ENCODE measurements around the gene ITGA7. TPM values are rescaled to one million over a fixed set of nuclear protein-coding genes. Genes with fewer than 3 reads are reported as not detected.

The ITGA7 gene
- total and polyA plus RNA-seq, 2 experiments from 2014 or later: 2.0 to 7.2 TPM

DNA sequence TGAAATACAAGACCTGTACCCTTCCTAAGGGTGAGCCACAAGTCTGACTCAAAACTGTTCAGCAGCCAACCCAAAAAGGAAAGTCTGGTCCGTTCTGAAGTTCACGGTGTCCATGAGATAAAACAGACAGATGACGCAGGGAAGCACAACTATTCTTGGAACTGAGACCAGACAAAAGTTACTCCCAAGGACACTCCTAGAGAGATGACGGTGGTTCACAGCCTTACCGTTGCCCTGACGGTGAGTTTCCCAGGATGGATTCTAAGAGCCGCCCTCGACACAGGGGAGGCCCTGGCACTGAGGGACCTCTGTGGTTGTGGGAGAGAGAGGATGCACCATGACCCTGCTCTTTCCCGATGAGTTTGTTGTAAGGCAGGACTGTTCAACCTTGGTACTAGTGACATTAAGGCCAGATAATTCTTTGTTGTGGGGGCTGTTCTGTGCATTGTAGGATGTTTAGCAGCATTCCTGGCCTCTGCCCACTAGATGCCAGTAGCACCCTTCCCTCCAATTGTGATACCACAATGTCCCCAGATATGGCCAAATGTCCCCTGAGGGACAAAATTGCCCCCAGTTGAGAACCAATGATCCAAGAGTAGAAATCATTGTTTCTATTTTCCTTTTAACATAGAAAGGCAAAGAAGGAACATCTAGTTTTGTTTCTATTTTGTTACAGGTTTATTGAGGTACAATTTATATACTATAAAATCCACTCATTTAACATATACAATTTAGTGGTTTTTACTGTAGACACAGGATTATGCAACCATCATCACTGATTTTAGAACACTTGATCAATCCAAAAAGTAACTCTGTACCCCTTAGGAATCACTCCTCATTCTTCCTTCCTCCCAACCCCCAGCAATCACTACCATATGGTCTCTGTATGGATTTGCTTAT, 48.0 kb downstream of the ITGA7 start:
- no peaks in the 10 kb centered on the region for H3K27me3 ChIP-seq (replicated peaks; ENCODE audit: insufficient read depth)
- peaks cover 11% of the 10 kb centered on the region; the same call in 1 of the 2 replicates for H3F3A ChIP-seq (ENCODE audit: insufficient read depth)
- no peaks in the 10 kb centered on the region for H4K20me1 ChIP-seq (ENCODE audit: insufficient read depth)
- H3K79me2 ChIP-seq (ENCODE audit: insufficient read depth): no peaks in the 10 kb centered on the region
- no peak overlapping the region for H3K4me3 ChIP-seq
- no peaks in the 10 kb centered on the region for H3K9me2 ChIP-seq (ENCODE audit: insufficient read depth)
- H3K4me1 ChIP-seq (ENCODE audit: insufficient read depth): 0 out of 2 replicates have a peak, but pooled peaks cover 9% of the 10 kb centered on the region
- WGBS, 2 experiments (ENCODE audit: low coverage in 1 of 2, low lambda C conversion rate in 2 of 2, missing lambda C conversion rate in 2 of 2): 36% methylated on average over 9 of the region's 9 CpGs
- peak overlapping the region; percentile 22; the same call in 1 of the 2 replicates for H3K9ac ChIP-seq
- peak overlapping the region; percentile 32; the same call in 1 of the 2 replicates for H2AFZ ChIP-seq
- no peaks in the 10 kb centered on the region for H3K36me3 ChIP-seq (ENCODE audit: low read depth)
- 0 out of 2 replicates have a peak overlapping the region, but pooled peaks have one; percentile 10 for H3K27ac ChIP-seq
- in situ Hi-C loops (cut with MboI): no loop called here
- DNase-seq: peak; percentile 73
- TF ChIP-seq EZH2phosphoT487 (IDR thresholded peaks at IDR 0.05; ENCODE audit: insufficient read depth, low read depth) (no peak), EZH2 (IDR thresholded peaks at IDR 0.05; ENCODE audit: insufficient read depth, poor library complexity, severe bottlenecking) (no peak)
- no peak overlapping the region for H3K4me2 ChIP-seq (ENCODE audit: unreplicated experiment)
- no peaks in the 10 kb centered on the region for H3K9me3 ChIP-seq (ENCODE audit: low read depth)

DNA sequence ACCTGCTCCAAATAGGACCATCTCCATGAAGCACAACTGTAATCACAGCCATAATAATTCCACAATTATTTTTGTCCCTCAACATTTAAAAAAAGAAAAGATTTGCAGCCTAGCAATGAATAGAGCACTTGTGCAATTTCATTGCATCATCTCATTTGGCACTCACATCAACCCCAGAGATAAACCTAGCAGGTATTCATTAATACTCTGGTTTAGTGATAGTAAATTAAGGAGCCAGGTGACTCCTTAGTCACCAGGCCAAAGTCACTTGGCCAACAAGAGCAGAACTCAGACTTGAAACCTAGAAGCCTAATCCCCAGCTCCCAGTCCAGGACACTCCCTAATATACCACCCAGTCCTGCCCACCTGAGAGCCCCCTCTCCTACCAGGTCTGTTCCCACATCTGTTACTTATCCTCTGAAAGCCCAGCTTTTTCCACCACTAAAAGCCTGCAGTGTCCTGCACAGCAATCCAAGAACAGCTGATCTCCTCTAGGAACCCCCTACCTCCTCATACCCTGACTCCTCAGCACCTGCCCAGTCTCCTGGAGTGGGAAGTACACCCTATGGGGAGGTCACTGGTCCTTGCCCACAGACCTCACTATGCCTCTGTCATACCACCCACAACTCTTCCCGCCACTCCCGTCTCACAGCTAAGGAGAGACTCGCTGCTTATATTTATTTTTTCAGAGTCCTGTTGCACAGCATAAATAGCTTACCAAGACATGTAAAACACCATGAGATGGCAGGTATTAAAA, 48.9 kb downstream of the ITGA7 start:
- no peaks in the 10 kb centered on the region for H3K27me3 ChIP-seq (replicated peaks; ENCODE audit: insufficient read depth)
- H3K9ac ChIP-seq: peak overlapping the region; percentile 22; the same call in 1 of the 2 replicates
- WGBS, 2 experiments (ENCODE audit: low coverage in 1 of 2, low lambda C conversion rate in 2 of 2, missing lambda C conversion rate in 2 of 2): 58 to 67% methylated on average over 3 of the region's 3 CpGs
- no peaks in the 10 kb centered on the region for H3K79me2 ChIP-seq (ENCODE audit: insufficient read depth)
- H3K9me3 ChIP-seq (ENCODE audit: low read depth): no peaks in the 10 kb centered on the region
- H4K20me1 ChIP-seq (ENCODE audit: insufficient read depth): no peaks in the 10 kb centered on the region
- TF ChIP-seq EZH2phosphoT487 (IDR thresholded peaks at IDR 0.05; ENCODE audit: insufficient read depth, low read depth) (no peak), EZH2 (IDR thresholded peaks at IDR 0.05; ENCODE audit: insufficient read depth, poor library complexity, severe bottlenecking) (no peak)
- H3F3A ChIP-seq (ENCODE audit: insufficient read depth): peaks cover 11% of the 10 kb centered on the region; the same call in 1 of the 2 replicates
- in situ Hi-C loops (cut with MboI): no loop called here
- H3K4me2 ChIP-seq (ENCODE audit: unreplicated experiment): no peak overlapping the region
- peak overlapping the region; percentile 32; the same call in 1 of the 2 replicates for H2AFZ ChIP-seq
- peak; percentile 14 for DNase-seq
- H3K4me3 ChIP-seq: no peak overlapping the region
- H3K4me1 ChIP-seq (ENCODE audit: insufficient read depth): 0 out of 2 replicates have a peak, but pooled peaks cover 9% of the 10 kb centered on the region
- H3K9me2 ChIP-seq (ENCODE audit: insufficient read depth): no peaks in the 10 kb centered on the region
- H3K36me3 ChIP-seq (ENCODE audit: low read depth): no peaks in the 10 kb centered on the region
- 0 out of 2 replicates have a peak overlapping the region, but pooled peaks have one; percentile 10 for H3K27ac ChIP-seq

- H3K79me2 ChIP-seq (ENCODE audit: insufficient read depth): no peaks in the 10 kb centered on the region
- H3K4me3 ChIP-seq: no peak overlapping the region
- no peaks in the 10 kb centered on the region for H4K20me1 ChIP-seq (ENCODE audit: insufficient read depth)
- WGBS, 2 experiments (ENCODE audit: low coverage in 1 of 2, low lambda C conversion rate in 2 of 2, missing lambda C conversion rate in 2 of 2): 70 to 71% methylated on average over 6 of the region's 6 CpGs
- H3K9ac ChIP-seq: no peak overlapping the region
- peaks cover 11% of the 10 kb centered on the region; the same call in 1 of the 2 replicates for H3F3A ChIP-seq (ENCODE audit: insufficient read depth)
- no peaks in the 10 kb centered on the region for H3K9me3 ChIP-seq (ENCODE audit: low read depth)
- no peaks in the 10 kb centered on the region for H3K36me3 ChIP-seq (ENCODE audit: low read depth)
- no peaks in the 10 kb centered on the region for H3K9me2 ChIP-seq (ENCODE audit: insufficient read depth)
- no peaks in the 10 kb centered on the region for H3K27me3 ChIP-seq (replicated peaks; ENCODE audit: insufficient read depth)
- H3K27ac ChIP-seq: no peak overlapping the region
- 0 out of 2 replicates have a peak, but pooled peaks cover 9% of the 10 kb centered on the region for H3K4me1 ChIP-seq (ENCODE audit: insufficient read depth)
- no peak overlapping the region for H3K4me2 ChIP-seq (ENCODE audit: unreplicated experiment)
- no peak for DNase-seq
- TF ChIP-seq EZH2 (IDR thresholded peaks at IDR 0.05; ENCODE audit: insufficient read depth, poor library complexity, severe bottlenecking) (no peak), EZH2phosphoT487 (IDR thresholded peaks at IDR 0.05; ENCODE audit: insufficient read depth, low read depth) (no peak)
- in situ Hi-C loops (cut with MboI): no loop called here
- no peak overlapping the region for H2AFZ ChIP-seq
Measured at GRCh38 chr12:55658212-55658611, 49.5 kb downstream of the ITGA7 start.

DNA sequence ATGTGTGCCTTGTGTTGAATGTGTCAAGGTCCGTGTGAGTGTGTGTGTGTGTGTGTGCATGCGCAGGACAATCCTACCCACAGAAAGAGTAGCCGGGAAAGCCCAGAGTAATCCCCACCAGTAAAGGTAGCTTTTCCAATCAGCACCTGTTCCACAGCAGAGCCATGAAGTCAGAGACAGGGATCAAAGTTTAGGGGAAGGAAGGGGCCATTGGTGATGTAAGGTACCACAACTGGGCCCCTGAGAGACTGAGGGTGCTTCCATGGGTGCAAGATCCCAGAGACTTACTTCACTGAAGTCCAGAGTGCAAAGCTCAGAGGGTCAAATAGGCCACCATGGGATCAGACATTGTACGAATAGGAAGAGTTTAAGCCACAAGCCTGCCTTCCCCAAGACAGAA, 50.5 kb downstream of the ITGA7 start:
- WGBS, 2 experiments (ENCODE audit: low coverage in 1 of 2, low lambda C conversion rate in 2 of 2, missing lambda C conversion rate in 2 of 2): 78 to 83% methylated on average over 4 of the region's 4 CpGs
- Histone ChIP-seq H4K20me1 (ENCODE audit: insufficient read depth) (no peaks in the 10 kb centered on the region), H3K79me2 (ENCODE audit: insufficient read depth) (no peaks in the 10 kb centered on the region), H3F3A (ENCODE audit: insufficient read depth) (peaks cover 11% of the 10 kb centered on the region; the same call in 1 of the 2 replicates), H3K9me3 (ENCODE audit: low read depth) (no peaks in the 10 kb centered on the region), H3K27ac (no peak overlapping the region), H3K9ac (no peak overlapping the region), H3K27me3 (replicated peaks; ENCODE audit: insufficient read depth) (no peaks in the 10 kb centered on the region), H3K4me2 (ENCODE audit: unreplicated experiment) (no peak overlapping the region), H3K36me3 (ENCODE audit: low read depth) (no peaks in the 10 kb centered on the region), H3K9me2 (ENCODE audit: insufficient read depth) (no peaks in the 10 kb centered on the region), H3K4me3 (no peak overlapping the region), H2AFZ (no peak overlapping the region), H3K4me1 (ENCODE audit: insufficient read depth) (0 out of 2 replicates have a peak, but pooled peaks cover 9% of the 10 kb centered on the region)
- DNase-seq: no peak
- TF ChIP-seq EZH2phosphoT487 (IDR thresholded peaks at IDR 0.05; ENCODE audit: insufficient read depth, low read depth) (no peak), EZH2 (IDR thresholded peaks at IDR 0.05; ENCODE audit: insufficient read depth, poor library complexity, severe bottlenecking) (no peak)
- in situ Hi-C loops (cut with MboI): no loop called here

All from GM23248 (cell line).